Endothelial cell of hepatic sinusoid (primary cell): ENCODE results near the gene E4F1.
"Not testable (repeated sequence)": the region's sequence is repeated elsewhere in the genome, so short reads cannot be mapped to it uniquely, and the experiment has no call there.

ENCODE experiments used
- in situ Hi-C: cut with HindIII; loops from 2 replicates; pipeline ENCODE4 v1.10.0; 2017; ENCODE audit warnings: low sequenced_read_pairs

E4F1 gene

GRCh38 chr16:2188395-2188794 lies 35.0 kb upstream of the E4F1 start:
- in situ Hi-C loops = no loop called here

- in situ Hi-C loops = no loop called here
These were observed 34.0 kb upstream of the E4F1 start for GRCh38 chr16:2189252-2189893.

GRCh38 chr16:2190002-2190658 lies 33.3 kb upstream of the E4F1 start:
- in situ Hi-C loops = no loop called here

GRCh38 chr16:2190659-2191445 lies 32.5 kb upstream of the E4F1 start:
- in situ Hi-C loops = no loop called here

- in situ Hi-C loops = no loop called here
These were observed 32.0 kb upstream of the E4F1 start for GRCh38 chr16:2191446-2191706.

GRCh38 chr16:2194166-2194834 lies 29.1 kb upstream of the E4F1 start:
- in situ Hi-C loops = no loop called here

- in situ Hi-C loops = no loop called here
These were observed 28.5 kb upstream of the E4F1 start for GRCh38 chr16:2194852-2195321.

- in situ Hi-C loops = no loop called here
These were observed 27.8 kb upstream of the E4F1 start for GRCh38 chr16:2195322-2196161.

GRCh38 chr16:2196162-2196980 lies 27.0 kb upstream of the E4F1 start, which contains the start of gene CASKIN1:
Gene CASKIN1, minus strand, starts transcription at chr16:2196605. Its CDS starts 173 bp downstream, at chr16:2196432.
- in situ Hi-C loops = no loop called here

- in situ Hi-C loops = no loop called here
These were observed 26.3 kb upstream of the E4F1 start for GRCh38 chr16:2196981-2197511.

GRCh38 chr16:2197765-2198164 lies 25.6 kb upstream of the E4F1 start:
- in situ Hi-C loops = no loop called here

GRCh38 chr16:2198283-2198682 lies 25.1 kb upstream of the E4F1 start:
- in situ Hi-C loops = no loop called here

GRCh38 chr16:2199095-2199494 lies 24.3 kb upstream of the E4F1 start:
- in situ Hi-C loops = no loop called here

- in situ Hi-C loops = no loop called here
These were observed 23.7 kb upstream of the E4F1 start for GRCh38 chr16:2199621-2200139.

GRCh38 chr16:2200313-2200712 lies 23.1 kb upstream of the E4F1 start:
- in situ Hi-C loops = no loop called here

- in situ Hi-C loops = not testable (repeated sequence)
These were observed 20.2 kb upstream of the E4F1 start for GRCh38 chr16:2203119-2203688.

- in situ Hi-C loops = no loop called here
These were observed 18.8 kb upstream of the E4F1 start for GRCh38 chr16:2204416-2205103.
